Peyer's patch (tissue), 4 donors: ENCODE results near the gene GFOD1.

ENCODE experiments used
- CTCF ChIP-seq, 6 experiments: fragments of 450-650 bp in 4 of 6; fragments of 200-600 bp in 2 of 6; sonication (generic) in 1 of 6; IDR thresholded peaks; one replicate each; pipeline ENCODE4 v1.5.1; 2017 to 2019; ENCODE audit warnings: antibody characterized with exemption in 6 of 6, mild to moderate bottlenecking in 3 of 6, moderate library complexity in 1 of 6
- POLR2A ChIP-seq, 2 donors: fragments of 450-650 bp; IDR thresholded peaks; one replicate each; pipeline ENCODE4 v1.5.1; 2017; ENCODE audit warnings: antibody characterized with exemption in 2 of 2, mild to moderate bottlenecking in 2 of 2, moderate library complexity in 2 of 2

GRCh38 chr6:13471184-13471583, 16.2 kb downstream of the GFOD1 start:
- TF ChIP-seq CTCF (IDR thresholded peaks at IDR 0.05): no peak
- no peak for TF ChIP-seq POLR2A (IDR thresholded peaks at IDR 0.05)
